GM18951 (cell line): Measurements from ENCODE around the gene REEP6.

ENCODE experiments used
- POLR2A ChIP-seq: IDR thresholded peaks from 4 replicates; pipeline ENCODE4 v1.6.1; 2011; ENCODE audit warnings: mild to moderate bottlenecking; ENCODE audit not compliant: insufficient read length, insufficient read depth; ENCODE audit errors: extremely low read depth
- in situ Hi-C: fragments of 300-500 bp; cut with MboI; formaldehyde crosslinking; loops from one replicate; pipeline ENCODE4 v1.12.0; 2022; ENCODE audit warnings: low sequenced_read_pairs, mixed read lengths, inconsistent platforms; ENCODE audit not compliant: unreplicated experiment

Gene REEP6

DNA sequence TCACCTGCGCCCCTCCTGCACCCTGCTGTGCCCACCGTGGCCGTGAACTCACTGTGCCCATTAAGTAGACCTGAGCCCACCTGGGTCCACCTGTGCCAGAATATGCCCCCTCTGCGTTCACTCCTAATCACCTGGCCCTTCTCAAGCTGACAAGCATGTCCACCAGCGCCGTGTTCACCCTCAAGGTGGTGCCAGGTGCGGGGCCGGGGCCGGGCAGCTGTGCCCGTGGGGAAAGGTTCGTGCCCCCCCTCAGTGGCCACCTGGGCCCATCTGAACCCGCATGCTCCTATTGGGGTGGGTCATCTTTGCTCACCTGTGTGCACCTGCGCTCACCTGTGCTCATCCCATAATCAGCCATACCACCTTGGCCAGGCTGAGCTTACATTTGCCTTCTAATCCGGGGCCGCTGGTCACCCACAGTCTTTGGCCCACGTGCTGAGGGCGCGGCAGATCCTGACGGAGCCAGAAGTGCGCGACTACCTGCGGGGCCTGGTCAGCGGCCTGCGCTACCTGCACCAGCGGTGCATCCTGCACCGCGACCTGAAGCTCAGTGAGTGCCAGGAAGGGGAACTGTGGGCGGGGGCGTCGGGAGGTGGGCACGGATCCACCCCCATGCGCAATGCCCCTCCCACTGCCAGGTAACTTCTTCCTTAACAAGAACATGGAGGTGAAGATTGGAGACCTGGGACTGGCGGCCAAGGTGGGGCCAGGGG lies 35.2 kb downstream of the REEP6 start:
- no peak for TF ChIP-seq POLR2A
- in situ Hi-C loops, result loop anchor here (25.0 kb wide), 1 partner anchor 261 kb away; no protein-coding TSS in a partner anchor

GRCh38 chr19:1526979-1527649 lies 36.1 kb downstream of the REEP6 start:
- TF ChIP-seq POLR2A, result no peak
- in situ Hi-C loops, result loop anchor here (25.0 kb wide), 1 partner anchor 260 kb away; no protein-coding TSS in a partner anchor

GRCh38 chr19:1527650-1528309 lies 36.8 kb downstream of the REEP6 start:
- no peak for TF ChIP-seq POLR2A
- in situ Hi-C loops, result loop anchor here (25.0 kb wide), 1 partner anchor 260 kb away; no protein-coding TSS in a partner anchor

DNA sequence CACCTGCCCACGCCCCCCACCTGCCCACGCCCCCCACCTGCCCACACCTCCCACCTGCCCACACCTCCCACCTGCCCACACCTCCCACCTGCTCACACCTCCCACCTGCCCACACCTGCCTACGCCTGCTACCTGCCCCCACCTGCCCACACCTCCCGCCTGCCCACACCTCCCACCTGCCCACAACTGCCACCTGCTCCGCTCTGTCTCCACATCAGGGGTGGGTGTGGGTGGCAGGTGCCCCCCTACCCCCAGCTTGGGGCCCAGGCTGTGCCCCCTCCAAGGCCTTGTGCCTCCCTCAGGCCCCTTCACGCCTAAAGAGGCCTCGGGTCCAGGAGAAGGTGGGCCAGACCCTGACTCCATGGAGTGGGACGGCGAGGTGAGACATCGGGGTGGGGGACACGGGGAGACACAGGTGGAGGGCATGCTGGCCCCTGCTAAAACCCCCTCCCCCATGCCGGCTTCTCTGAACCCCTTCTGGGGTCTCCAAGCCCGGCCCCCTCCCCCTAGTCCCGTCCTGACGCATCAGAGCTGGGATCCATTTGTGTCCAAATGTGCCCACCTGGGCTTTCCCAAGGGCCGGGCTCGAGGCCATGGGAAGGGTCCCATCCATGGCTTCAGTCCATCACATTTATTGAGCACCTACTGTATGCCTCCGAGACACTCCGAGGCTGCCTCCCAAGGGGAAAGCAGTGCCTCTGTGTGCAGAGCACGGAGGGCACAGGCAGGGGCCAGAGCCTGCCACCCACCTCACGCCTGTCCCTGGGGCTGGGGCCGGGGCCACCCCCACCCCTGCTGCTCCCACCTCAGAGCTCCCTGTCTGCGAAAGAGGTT lies 37.8 kb downstream of the REEP6 start:
- no peak for TF ChIP-seq POLR2A
- in situ Hi-C loops, result loop anchor here (25.0 kb wide), 1 partner anchor 258 kb away; no protein-coding TSS in a partner anchor

- no peak for TF ChIP-seq POLR2A
- in situ Hi-C loops, result loop anchor here (25.0 kb wide), 1 partner anchor 258 kb away; no protein-coding TSS in a partner anchor
Observed at GRCh38 chr19:1529430-1529816, 38.4 kb downstream of the REEP6 start.

DNA sequence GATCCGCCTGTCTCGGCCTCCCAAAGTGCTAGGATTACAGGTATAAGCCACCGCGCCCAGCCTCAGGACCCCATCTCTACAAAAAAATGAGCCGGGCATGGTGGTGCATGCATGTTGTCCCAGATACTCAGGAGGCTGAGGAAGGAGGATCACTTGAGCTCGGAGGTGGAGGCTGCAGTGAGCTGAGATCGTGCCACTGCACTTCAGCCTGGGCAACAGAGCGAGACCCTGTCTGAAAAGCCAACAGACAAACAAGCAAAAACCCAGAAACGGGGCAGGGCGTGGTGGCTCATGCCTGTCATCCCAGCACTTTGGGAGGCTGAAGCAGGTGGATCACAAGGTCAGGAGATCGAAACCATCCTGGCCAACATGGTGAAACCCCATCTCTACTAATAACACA lies 39.9 kb downstream of the REEP6 start:
- in situ Hi-C loops, result loop anchor here (25.0 kb wide), 1 partner anchor 256 kb away; no protein-coding TSS in a partner anchor

DNA sequence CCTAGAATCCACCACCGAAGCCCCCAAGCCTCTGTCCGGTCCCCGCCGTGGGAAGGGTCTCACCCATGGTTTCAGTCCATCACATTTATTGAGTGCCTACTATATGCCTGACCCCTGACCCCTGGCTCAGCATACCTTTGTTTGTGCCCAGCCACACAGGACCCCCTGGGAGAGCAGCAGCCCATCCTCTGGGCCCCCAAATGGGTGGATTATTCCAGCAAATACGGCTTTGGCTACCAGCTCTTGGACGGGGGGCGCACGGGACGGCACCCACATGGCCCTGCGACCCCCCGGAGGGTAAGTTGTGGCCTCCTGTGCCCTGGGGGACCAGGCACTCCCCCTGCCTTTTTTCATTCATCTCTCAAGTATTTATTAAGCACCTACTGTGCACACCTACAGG lies 40.6 kb downstream of the REEP6 start:
- in situ Hi-C loops, result loop anchor here (25.0 kb wide), 1 partner anchor 256 kb away; no protein-coding TSS in a partner anchor
- TF ChIP-seq POLR2A, result no peak

DNA sequence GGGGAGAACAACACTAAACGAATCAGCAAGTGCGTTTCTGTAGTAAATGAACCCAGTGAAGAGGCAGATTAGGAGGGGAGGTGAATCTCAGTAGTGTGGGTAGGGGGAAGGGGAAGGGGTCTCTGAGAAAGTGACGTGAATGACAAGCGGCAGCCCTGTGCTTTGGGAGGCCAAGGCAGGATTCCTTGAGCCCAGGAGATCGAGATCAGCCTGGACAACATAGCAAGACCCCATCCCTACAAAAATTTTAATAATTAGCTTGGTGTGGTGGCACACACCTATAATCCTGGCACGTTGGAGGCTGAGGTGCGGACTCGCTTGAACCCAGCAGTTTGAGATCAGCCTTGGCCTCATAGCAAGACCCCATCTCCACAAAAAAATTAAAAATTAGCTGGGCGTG lies 41.0 kb downstream of the REEP6 start:
- in situ Hi-C loops, result loop anchor here (25.0 kb wide), 1 partner anchor 255 kb away; no protein-coding TSS in a partner anchor
- TF ChIP-seq POLR2A, result no peak

- in situ Hi-C loops, result loop anchor here (25.0 kb wide), 1 partner anchor 254 kb away; no protein-coding TSS in a partner anchor
Observed at GRCh38 chr19:1533510-1534150, 42.6 kb downstream of the REEP6 start.

DNA sequence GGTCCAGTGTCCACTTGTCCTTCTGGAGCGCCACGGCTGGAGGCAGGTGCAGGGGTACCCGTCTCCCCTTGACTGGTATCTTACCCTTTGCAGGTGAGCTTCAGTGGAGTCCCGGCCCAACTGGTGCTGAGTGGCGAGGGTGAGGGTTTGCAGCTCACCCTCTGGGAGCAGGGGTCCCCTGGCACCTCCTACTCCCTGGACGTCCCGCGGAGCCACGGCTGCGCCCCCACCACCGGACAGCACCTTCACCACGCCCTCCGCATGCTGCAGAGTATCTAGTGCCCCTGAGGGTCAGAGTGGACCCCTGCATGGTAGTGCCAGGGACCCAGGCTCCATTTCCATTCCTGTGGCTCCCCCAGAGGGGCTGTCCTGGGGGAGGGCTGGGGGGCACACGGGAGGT lies 44.0 kb downstream of the REEP6 start:
- in situ Hi-C loops, result loop anchor here (25.0 kb wide), 1 partner anchor 252 kb away; no protein-coding TSS in a partner anchor
- no peak for TF ChIP-seq POLR2A

More at GRCh38 chr19:1533510-1534150, 42.6 kb downstream of the REEP6 start:
- no peak for TF ChIP-seq POLR2A

DNA sequence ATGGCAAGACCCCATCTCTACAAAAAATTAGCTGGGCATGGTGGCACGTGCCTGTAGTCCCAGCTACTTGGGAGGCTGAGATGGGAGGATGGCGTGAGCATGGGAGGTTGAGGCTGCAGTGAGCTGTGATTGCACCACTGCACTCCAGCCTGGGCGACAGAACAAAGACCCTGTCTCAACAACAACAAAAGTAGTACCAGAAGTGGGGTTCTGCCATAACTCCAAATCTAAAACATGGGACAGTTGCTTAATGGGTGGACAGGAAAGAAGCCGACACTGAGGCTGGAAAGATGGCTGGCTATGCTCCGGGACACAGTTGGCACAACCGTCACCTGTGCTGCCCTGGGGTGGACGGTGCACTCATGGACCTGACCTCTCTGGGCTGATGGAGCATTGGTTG lies 44.7 kb downstream of the REEP6 start:
- in situ Hi-C loops, result loop anchor here (25.0 kb wide), 1 partner anchor 252 kb away; no protein-coding TSS in a partner anchor

- in situ Hi-C loops, result loop anchor here (25.0 kb wide), 1 partner anchor 248 kb away; no protein-coding TSS in a partner anchor
- TF ChIP-seq POLR2A, result no peak
Observed at GRCh38 chr19:1538978-1539377, 48.0 kb downstream of the REEP6 start.

GRCh38 chr19:1539749-1540148 lies 48.8 kb downstream of the REEP6 start:
- in situ Hi-C loops, result loop anchor here (25.0 kb wide), 1 partner anchor 248 kb away; no protein-coding TSS in a partner anchor
